Activated T-helper 1 cell treated with anti-CD3 and anti-CD28 coated beads, Interleukin-12 subunit alpha, Interleukin-12 subunit beta, Interleukin-2, Interleukin-4 antibody, amounts not matched to agents 30 ng/mL and 10 ng/mL and 1 ng/mL, durations not matched to agents 14 hours and 24 hours and 36 hours (primary cell): ENCODE results near the gene ATF3. TPM values are rescaled to one million over a fixed set of nuclear protein-coding genes. Genes with fewer than 3 reads are reported as not detected.
"Not testable (repeated sequence)": the region's sequence is repeated elsewhere in the genome, so short reads cannot be mapped to it uniquely, and the experiment has no call there.

Experiments
- DNase-seq: peaks from one replicate; pipeline ENCODE4 v3.0.0; 2021; ENCODE audit warnings: low spot score
- H3K27ac Mint-ChIP-seq: one replicate; pipeline ENCODE4 v1.8.0; 2021; ENCODE audit warnings: mild to moderate bottlenecking, mixed read lengths
- H3K27me3 Mint-ChIP-seq: one replicate; pipeline ENCODE4 v1.8.0; 2022; ENCODE audit warnings: mild to moderate bottlenecking, moderate library complexity, mixed read lengths; ENCODE audit not compliant: insufficient read depth
- H3K36me3 Mint-ChIP-seq: one replicate; pipeline ENCODE4 v1.8.0; 2021; ENCODE audit warnings: low read depth, mixed read lengths
- H3K4me1 Mint-ChIP-seq: one replicate; pipeline ENCODE4 v1.8.0; 2021; ENCODE audit warnings: low read depth, mixed read lengths
- H3K4me3 Mint-ChIP-seq: one replicate; pipeline ENCODE4 v1.8.0; 2021; ENCODE audit warnings: mild to moderate bottlenecking, moderate library complexity, mixed read lengths
- H3K9me3 Mint-ChIP-seq: one replicate; pipeline ENCODE4 v1.8.0; 2021; ENCODE audit warnings: mixed read lengths
- intact Hi-C: fragments of 100-400 bp; cut with micrococcal nuclease; formaldehyde crosslinking; loops from one replicate; pipeline ENCODE4 v1.15.1; 2024
- total RNA-seq: library from RNA; stranded (reverse); gene quantifications from 2 replicates; pipeline ENCODE4 v1.2.3, GENCODE V29; 2022

ATF3 gene
- total RNA-seq, 1 donor from 2014 or later: 23.0 TPM

DNA sequence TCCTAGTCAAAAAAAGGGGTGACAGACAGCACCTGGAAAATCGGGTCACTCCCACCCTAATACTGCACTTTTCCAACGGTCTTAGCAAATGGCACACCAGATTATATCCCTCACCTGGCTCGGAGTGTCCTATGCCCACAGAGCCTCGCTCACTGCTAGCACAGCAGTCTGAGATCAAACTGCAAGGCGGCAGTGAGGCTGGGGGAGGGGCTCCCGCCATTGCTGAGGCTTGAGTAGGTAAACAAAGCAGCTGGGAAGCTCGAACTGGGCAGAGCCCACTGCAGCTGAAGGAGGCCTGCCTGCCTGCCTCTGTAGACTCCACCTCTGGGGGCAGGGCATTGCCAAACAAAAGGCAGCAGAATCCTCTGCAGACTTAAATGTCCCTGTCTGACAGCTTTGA is 49.7 kb downstream of the ATF3 start:
- H3K4me3 Mint-ChIP-seq: not testable (repeated sequence)

DNA sequence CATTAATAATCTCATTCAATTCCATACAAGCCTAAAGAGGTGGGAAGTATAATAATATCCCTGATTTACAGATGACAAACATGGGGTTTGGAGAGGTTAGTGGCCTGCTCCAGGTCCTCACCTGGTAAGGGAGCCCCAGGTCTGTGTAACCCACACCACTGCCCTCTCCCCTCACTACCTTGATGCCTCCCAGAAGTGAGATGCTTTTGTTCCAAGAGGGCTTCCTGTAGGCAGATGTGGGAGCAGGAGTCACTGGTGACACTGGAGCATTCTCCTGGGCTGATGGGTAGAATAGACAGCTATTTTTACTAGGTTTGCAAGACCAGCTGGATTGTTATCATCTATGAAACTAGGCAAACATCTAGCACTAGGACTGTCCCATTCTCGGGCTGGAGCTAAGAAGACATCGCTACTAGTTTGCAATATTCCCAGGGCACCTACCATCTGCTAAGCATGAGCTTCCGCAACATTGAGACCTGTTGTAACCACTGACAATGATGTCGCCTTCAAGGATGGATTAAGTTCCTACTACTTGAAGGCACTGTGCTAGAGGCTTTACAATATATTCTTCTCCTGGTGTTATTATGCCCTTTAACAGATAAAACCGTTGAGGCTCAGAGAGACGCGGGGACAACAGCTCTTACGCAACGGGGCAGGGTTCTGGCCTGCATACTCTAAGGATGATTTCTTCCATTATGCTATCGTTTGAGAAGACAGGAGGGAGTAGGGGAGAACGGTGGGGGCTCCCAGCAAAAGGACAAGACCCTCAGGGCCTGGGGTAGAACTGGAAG is 56.0 kb downstream of the ATF3 start:
- DNase-seq: no peak
- Mint-ChIP-seq H3K36me3 (no peaks in the 10 kb centered on the region), H3K27ac (no peak overlapping the region), H3K9me3 (no peaks in the 10 kb centered on the region), H3K27me3 (peaks cover 18% of the 10 kb centered on the region), H3K4me3 (peak overlapping the region; percentile 12), H3K4me1 (peaks cover 24% of the 10 kb centered on the region)
- intact Hi-C loops: loop anchor here (1.0 to 5.0 kb wide), 7 partner anchors 14 to 331 kb away; no protein-coding TSS in a partner anchor

More for the DNA sequence above, 49.7 kb downstream of the ATF3 start:
- H3K27ac Mint-ChIP-seq, H3K9me3 Mint-ChIP-seq, intact Hi-C loops, H3K36me3 Mint-ChIP-seq, DNase-seq, H3K4me1 Mint-ChIP-seq: not testable (repeated sequence)
- H3K27me3 Mint-ChIP-seq: peaks cover 39% of the 10 kb centered on the region

DNA sequence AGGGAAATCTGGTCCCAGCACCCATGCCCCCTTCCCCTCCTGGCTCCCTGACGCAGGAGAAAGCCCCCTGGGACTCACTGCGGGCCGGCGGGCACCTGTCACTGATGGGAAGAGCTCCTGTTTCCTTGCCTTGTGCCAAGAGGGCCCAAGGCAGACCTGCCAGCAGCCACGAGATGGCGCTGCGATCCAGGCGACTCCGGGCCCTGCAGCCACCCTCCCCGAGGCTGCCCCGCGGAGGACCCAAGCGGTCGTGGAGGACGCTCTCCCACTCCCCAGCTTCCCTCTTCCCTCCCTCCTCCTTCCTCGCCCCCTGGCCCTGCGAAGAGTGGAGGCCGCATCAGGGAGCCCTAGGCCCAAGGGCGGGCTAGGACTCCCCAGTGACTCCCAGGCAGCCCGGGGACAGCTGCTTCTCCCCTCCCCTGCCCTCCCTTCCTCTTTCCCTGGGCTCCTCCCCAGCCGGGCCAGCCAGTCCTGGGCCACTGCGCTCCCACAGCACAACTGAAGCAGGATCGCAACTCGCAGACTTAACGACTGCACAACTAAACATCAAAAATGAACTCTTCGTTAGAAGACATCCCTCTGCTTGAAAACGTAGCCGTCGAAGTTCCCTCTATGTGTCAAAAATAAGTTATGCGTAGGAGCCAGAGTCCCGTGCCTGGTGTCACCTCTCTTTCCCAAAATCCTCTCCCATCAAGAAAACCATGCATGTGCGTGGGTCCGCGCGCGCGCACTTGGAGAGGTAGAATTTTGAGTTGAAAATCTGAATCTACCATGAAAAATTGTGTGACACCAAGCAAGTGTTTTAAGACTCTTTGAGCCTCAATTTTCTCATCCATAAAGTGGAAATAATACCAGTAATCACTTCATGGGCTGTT is 56.9 kb downstream of the ATF3 start:
- peaks cover 24% of the 10 kb centered on the region for H3K4me1 Mint-ChIP-seq
- intact Hi-C loops: loop anchor here (1.0 to 5.0 kb wide), 7 partner anchors 13 to 330 kb away; no protein-coding TSS in a partner anchor
- peak; percentile 74 for DNase-seq
- peak overlapping the region; percentile 82 for H3K4me3 Mint-ChIP-seq
- H3K27me3 Mint-ChIP-seq: peaks cover 13% of the 10 kb centered on the region
- H3K27ac Mint-ChIP-seq: peak overlapping the region; percentile 70
- H3K9me3 Mint-ChIP-seq: no peaks in the 10 kb centered on the region
- no peaks in the 10 kb centered on the region for H3K36me3 Mint-ChIP-seq

DNA sequence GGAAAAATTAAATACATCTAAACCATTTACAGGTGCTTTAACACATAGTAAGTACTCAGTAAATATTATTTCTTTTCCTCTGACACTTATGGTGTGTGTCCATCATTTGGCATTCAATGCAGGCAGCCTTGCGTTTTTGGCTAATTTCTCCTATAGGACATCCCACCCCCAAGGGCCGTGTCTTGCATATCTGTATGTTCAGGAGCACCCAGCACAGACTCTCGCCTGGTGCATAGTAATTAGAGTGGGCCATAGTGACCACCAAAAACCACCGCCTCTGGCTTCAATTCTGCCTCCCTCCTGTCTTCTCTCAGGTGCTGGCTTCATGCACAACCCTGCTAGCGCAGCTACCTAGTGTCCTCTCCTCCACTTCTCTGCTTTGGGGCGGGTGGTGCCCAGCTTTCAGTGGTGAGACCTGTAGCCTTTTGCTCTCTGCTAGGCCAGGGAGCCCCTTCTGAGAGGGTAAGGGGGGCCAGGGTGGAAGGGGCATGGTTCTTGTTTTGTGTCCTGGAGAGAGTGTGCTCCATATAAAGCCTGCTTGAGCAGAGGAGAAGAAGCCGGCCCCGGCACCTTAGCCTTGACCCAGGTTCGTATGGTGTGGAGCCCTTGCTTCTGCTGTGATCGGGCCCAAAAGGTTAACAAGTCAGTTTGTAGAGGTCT is 57.7 kb downstream of the ATF3 start:
- H3K27me3 Mint-ChIP-seq: peaks cover 7% of the 10 kb centered on the region
- H3K36me3 Mint-ChIP-seq: no peaks in the 10 kb centered on the region
- H3K4me3 Mint-ChIP-seq: peak overlapping the region; percentile 82
- H3K27ac Mint-ChIP-seq: no peak overlapping the region
- intact Hi-C loops: loop anchor here (5.0 kb wide), 1 partner anchor 36 kb away; no protein-coding TSS in a partner anchor
- DNase-seq: no peak
- H3K4me1 Mint-ChIP-seq: peaks cover 31% of the 10 kb centered on the region
- H3K9me3 Mint-ChIP-seq: no peaks in the 10 kb centered on the region

DNA sequence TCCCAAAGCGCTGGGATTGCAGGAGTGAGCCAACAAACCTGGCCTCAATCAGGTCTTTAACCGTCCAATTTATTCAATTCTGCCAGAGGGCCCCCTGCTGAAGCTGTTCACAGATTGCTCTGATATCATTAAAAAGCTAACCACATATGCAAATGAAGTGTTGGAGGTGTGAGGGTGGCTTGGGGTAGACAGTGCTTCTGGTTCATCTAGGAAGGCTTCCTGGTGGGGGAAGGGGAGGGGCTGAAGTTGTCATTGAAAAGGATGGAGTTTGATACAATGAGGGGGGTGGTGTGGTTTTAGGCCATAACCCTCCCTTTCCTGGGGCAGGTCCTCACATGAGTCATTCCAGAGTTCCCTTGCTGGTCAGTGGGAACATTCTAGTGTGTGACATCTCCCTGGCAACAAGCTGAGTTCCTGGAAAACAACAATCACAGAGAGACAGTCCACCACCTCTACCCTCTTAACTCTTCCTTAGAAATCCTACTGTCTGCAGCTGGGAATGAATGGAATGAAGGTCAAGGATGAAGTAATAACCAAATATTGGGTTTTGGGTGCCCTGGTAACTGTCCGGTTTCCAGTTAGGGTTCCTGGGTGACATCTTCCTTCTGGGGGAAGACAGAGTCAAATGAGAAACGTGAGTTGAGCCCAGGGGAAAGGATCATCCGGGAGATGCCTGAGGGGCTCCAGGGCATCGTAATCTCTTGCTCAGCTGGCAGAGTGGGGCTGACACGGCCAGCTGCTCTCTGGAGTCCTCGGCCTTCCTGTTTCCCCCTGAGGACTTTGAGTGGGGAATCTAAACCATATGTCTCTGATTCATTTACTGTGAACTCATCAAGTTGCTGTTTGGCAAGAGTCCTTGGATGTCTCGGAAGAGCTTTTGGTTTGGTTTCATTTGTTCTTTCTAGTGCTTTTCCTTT is 58.9 kb downstream of the ATF3 start:
- Mint-ChIP-seq H3K4me1 (peaks cover 39% of the 10 kb centered on the region), H3K27me3 (no peaks in the 10 kb centered on the region)
- intact Hi-C loops: loop anchor here (5.0 kb wide), 1 partner anchor 35 kb away; no protein-coding TSS in a partner anchor

GRCh38 chr1:212668477-212668876 is 59.9 kb downstream of the ATF3 start:
- no peak overlapping the region for H3K27ac Mint-ChIP-seq
- intact Hi-C loops: loop anchor here (5.0 kb wide), 1 partner anchor 34 kb away; no protein-coding TSS in a partner anchor
- H3K27me3 Mint-ChIP-seq: no peaks in the 10 kb centered on the region
- peaks cover 39% of the 10 kb centered on the region for H3K4me1 Mint-ChIP-seq
- no peak for DNase-seq
- no peaks in the 10 kb centered on the region for H3K9me3 Mint-ChIP-seq
- H3K4me3 Mint-ChIP-seq: no peak overlapping the region
- H3K36me3 Mint-ChIP-seq: no peaks in the 10 kb centered on the region

More for the DNA sequence above, 58.9 kb downstream of the ATF3 start:
- H3K4me3 Mint-ChIP-seq: no peak overlapping the region
- no peaks in the 10 kb centered on the region for H3K9me3 Mint-ChIP-seq
- no peaks in the 10 kb centered on the region for H3K36me3 Mint-ChIP-seq
- H3K27ac Mint-ChIP-seq: no peak overlapping the region
- DNase-seq: no peak

GRCh38 chr1:212669102-212669501 is 60.5 kb downstream of the ATF3 start:
- Mint-ChIP-seq H3K4me1 (peaks cover 39% of the 10 kb centered on the region), H3K27ac (no peak overlapping the region), H3K36me3 (no peaks in the 10 kb centered on the region), H3K27me3 (no peaks in the 10 kb centered on the region), H3K4me3 (no peak overlapping the region), H3K9me3 (no peaks in the 10 kb centered on the region)
- DNase-seq: no peak
- intact Hi-C loops: loop anchor here (5.0 kb wide), 1 partner anchor 33 kb away; no protein-coding TSS in a partner anchor

DNA sequence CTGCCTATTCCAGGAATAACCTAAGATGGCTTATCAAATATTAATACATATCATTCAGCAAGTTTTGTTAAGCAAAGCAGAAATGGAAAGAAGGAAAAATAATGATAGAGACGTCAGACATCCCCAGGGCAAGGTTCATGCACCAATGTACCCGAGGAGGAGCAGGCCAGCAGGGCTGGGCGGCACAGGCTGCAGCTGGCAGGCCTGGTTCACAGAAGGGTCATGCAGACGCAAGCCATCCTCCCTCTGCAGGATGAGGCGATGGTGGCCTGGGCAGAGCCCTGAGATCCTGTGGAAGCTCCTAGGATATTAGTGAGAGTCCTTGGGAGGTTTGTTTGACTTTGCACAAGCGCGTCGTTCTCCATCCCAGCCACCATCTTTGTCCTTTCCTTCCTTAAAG is 61.0 kb downstream of the ATF3 start:
- Mint-ChIP-seq H3K9me3 (no peaks in the 10 kb centered on the region), H3K4me3 (no peak overlapping the region), H3K27ac (no peak overlapping the region), H3K4me1 (peaks cover 39% of the 10 kb centered on the region), H3K27me3 (no peaks in the 10 kb centered on the region), H3K36me3 (no peaks in the 10 kb centered on the region)
- DNase-seq: no peak
- intact Hi-C loops: loop anchor here (5.0 kb wide), 1 partner anchor 33 kb away; no protein-coding TSS in a partner anchor

DNA sequence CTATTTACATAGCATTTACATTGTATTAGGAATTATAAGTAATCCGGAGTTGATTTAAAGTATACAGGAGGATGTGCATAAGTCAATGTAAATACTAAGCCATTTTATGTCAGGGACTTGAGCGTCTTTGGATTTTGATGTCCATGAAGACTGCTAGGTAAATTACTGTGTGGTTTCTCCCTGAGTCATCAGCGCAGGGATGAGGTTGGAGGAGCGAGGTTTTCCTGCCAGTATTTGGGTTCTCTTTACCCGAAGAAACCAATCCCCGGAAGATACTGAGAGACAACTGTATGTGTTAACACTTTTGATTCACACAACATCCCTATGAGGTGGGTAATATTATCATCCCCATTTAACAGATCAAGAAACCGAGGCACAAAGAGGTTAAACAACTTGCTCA is 61.7 kb downstream of the ATF3 start:
- Mint-ChIP-seq H3K4me1 (peaks cover 34% of the 10 kb centered on the region), H3K27ac (no peak overlapping the region), H3K9me3 (no peaks in the 10 kb centered on the region)

More for the DNA sequence above, 61.7 kb downstream of the ATF3 start:
- no peaks in the 10 kb centered on the region for H3K36me3 Mint-ChIP-seq
- no peak overlapping the region for H3K4me3 Mint-ChIP-seq
- intact Hi-C loops: no loop called here
- H3K27me3 Mint-ChIP-seq: no peaks in the 10 kb centered on the region
- DNase-seq: no peak
